Measurements from ENCODE around the gene ENAM.
A peak's percentile ranks its signal among the peaks of the same experiment; 100 is the strongest.
"Not testable (repeated sequence)": the region's sequence is repeated elsewhere in the genome, so short reads cannot be mapped to it uniquely, and the experiment has no call there.

ENAM gene

DNA sequence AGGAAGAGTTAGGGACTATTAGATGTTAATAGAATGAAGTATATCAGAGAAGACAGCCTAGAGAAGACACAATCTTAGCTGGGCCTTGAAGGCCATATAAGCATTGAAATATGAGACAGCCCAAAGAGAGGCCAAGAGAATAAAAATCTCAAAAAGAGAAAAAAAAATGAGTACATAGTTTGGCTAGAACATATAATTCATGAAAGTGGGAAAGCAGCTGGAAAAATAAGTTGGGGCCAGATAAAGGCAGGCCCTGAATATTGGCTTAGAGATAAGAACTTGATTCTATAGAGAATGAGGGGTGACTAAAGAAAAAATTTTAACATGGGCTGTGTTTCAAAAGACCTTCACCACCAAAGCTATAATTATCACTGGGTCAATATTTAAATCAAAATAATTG lies 52.4 kb downstream of the ENAM start:
- no peak for DNase-seq (ENCODE audit: low spot score)

DNA sequence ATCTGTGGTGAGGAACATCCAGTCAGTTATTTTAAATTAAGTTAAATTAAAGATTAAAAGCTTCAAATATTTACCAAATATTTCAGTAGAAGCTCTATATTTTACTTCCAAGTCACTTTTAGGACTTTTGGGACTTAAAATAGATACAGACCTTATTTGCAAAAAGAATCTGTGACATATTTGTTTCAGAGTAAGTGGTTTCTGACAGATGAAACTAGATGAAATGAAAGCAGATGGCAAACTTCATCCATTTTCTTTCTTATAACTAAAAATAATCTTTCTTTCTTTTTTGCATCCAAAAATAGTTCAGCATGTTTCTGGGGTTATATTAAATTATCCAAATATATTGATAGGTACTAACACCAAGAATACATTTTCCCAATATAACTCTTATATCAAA lies 53.2 kb downstream of the ENAM start:
- no peak for DNase-seq (ENCODE audit: low spot score)

DNA sequence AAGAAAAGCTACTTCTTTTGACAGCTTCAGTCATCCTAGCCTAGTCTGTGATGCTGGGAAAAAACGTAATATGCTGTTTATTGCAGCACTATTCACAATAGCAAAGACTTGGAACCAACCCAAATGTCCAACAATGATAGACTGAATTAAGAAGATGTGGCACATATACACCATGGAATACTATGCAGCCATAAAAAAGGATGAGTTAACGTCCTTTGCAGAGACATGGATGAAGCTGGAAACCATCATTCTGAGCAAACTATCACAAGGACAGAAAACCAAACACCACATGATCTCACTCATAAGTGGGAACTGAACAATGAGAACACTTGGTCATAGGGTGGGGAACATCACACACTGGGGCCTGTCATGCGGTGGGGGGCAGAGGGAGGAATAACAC lies 53.6 kb downstream of the ENAM start:
- not testable (repeated sequence) for DNase-seq (ENCODE audit: low spot score)

DNA sequence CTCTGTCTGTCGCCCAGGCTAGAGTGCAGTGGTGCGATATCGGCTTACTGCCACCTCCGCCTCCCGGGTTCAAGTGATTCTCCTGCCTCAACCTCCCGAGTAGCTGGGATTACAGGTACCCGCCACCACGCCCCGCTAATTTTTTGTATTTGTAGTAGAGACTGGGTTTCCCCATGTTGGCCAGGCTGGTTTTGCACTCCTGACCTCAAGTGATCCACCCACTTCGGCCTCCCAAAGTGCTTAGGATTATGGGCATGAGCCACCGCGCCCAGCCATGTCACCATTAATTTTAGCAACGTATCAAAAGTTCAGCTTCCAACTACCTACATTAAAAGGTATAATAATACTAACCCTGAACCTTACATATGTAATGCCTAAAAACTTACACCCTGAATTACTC lies 58.8 kb downstream of the ENAM start:
- no peak for DNase-seq (ENCODE audit: low spot score)

DNA sequence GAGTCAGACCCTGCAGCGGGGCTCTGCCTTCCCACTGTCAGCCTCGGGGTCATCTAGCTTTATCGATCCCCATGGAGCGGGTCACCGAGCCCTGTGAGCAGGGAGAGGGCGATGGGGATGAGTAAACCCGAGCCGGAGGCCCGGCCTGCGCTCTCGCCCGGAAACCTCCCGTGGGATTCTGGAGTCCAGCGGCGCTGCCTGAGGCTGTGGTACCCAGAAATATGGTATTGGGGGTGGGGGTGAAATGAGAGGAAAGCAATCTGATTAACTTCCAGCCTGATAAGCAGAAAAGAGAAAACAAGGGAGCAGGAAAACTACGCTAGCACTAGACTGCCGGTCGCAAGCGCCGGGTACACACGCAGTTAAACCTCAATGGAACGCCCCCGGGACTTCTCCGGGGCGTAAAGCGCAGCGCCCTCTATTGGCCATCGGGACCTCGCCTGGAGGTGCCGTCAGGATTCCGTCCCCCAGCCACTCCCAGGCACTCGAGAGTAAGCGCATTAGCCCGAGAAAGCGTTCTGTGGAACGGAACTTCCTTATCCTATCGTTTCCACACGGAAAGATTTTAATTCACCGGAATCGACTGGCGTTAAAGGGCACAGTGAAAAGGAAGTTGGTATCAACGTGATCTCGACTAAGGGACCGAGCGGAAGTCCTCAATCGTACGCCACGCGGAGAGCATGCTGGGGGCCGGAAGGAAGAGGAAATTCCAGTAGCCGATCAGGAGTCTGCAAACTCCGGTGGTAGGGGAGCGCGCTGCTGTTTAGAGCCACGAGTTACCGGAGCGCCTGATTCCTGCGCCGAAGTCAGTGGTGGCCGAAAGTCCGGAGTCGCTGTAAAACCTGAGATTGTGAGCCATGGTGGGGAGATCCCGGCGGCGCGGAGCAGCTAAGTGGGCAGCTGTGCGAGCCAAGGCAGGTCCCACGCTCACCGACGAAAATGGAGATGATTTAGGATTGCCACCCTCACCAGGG lies 59.6 kb downstream of the ENAM start, which contains the start of gene UTP3:
UTP3 (plus strand) TSS at position 712 of the 974 bp plus-strand sequence; CDS start at position 858, 146 bp downstream.
- peak; percentile 94 for DNase-seq (ENCODE audit: low spot score)

DNA sequence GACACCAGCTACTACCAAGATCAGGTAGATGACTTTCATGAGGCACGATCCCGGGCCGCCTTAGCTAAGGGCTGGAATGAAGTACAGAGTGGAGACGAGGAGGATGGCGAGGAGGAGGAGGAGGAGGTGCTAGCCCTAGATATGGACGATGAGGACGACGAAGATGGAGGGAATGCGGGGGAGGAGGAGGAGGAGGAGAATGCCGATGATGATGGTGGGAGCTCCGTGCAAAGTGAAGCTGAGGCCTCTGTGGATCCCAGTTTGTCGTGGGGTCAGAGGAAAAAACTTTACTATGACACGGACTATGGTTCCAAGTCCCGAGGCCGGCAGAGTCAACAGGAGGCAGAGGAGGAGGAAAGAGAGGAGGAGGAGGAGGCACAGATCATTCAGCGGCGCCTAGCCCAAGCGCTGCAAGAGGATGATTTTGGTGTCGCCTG lies 60.3 kb downstream of the ENAM start:
- DNase-seq (ENCODE audit: low spot score) = peak; percentile 33

DNA sequence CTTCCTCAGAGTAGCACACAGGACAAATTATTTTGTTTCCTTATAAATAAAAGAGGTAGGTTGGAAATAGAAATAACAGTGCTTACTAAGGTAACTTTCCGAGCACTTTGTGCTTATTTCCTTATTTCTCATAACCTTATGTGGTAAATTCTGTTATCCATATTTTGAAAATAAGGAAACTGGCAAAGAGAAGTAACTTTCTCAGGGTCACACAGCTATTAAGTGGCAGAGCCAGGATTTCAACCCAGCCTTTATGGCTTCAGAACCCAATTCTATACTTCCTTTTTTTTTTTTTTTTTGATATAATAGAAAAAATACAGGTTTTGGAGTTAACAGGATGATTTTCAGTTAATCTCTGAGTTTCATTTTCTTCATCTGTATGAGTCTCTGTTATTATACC lies 63.1 kb downstream of the ENAM start:
- no peak for DNase-seq (ENCODE audit: low spot score)

DNA sequence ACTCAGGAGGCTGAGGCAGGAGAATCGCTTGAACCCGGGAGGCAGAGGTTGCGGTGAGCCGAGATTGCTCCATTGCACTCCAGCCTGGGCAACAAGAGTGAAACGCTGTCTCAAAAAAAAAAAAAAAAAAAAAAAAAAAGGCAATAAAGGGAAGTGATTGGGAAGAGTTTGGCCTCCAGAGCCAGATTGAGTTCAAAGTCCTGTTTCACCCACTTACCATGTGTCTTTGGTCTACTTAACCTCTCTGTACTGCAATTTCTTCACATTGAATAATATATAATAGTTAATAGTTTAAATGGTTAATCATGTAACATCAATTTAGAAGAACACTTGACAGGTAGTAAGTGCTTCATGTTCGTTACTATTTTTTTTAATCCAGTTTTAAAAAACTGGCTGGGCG lies 66.1 kb downstream of the ENAM start:
- not testable (repeated sequence) for DNase-seq (ENCODE audit: low spot score)
